Measurements from ENCODE around the gene ATP8B1. TPM values are rescaled to one million over a fixed set of nuclear protein-coding genes. Genes with fewer than 3 reads are reported as not detected.

Gene ATP8B1
- polyA plus RNA-seq, 3 donors = 0.02 to 0.11 (median 0.03) TPM

DNA sequence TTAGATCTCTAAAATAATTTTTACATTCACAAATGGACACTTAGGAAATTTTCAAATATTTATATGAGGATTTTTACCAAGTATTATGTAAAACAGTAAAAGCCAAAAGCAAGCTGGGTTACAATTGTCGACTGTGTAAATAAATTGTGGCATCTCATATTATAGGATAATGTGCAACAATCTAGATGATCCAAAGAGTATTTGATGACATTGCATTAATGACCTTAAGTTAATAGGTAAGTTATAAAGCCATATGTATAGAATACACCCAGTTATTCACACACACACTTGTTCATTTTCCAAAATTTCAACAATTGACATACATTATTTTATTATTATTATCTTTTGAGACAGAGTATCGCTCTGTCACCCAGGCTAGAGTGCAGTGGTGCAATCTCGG lies 69.3 kb downstream of the ATP8B1 start:
- Histone ChIP-seq H2AFZ (ENCODE audit: insufficient read depth, low read depth, low read length, poor library complexity, severe bottlenecking) (no peak overlapping the region), H3K79me2 (ENCODE audit: insufficient read depth, low read length) (no peaks in the 10 kb centered on the region), H3K27ac (ENCODE audit: low read depth in 1 of 2, low read length in 2 of 2) (no peak overlapping the region), H3K9me3 (replicated peaks in 1 of 2; ENCODE audit: control insufficient read depth in 1 of 2, insufficient read depth in 1 of 2, low read length in 2 of 2) (peaks cover 0 to 4% of the 10 kb centered on the region in 2 donors), H3K9ac (ENCODE audit: insufficient read depth, low read length, poor library complexity, severe bottlenecking) (no peak overlapping the region), H3K27me3 (ENCODE audit: control insufficient read depth in 2 of 2, insufficient read depth in 2 of 2, low read length in 2 of 2) (no peaks in the 10 kb centered on the region), H3K4me1 (ENCODE audit: control insufficient read depth in 1 of 2, insufficient read depth in 2 of 2, low read length in 2 of 2) (peaks cover 26 to 30% of the 10 kb centered on the region in 2 donors), H3K4me3 (replicated peaks in 1 of 3; ENCODE audit: low read depth in 2 of 3, low read length in 3 of 3) (no peak overlapping the region), H4K20me1 (ENCODE audit: insufficient read depth, low read length) (no peaks in the 10 kb centered on the region), H3K4me2 (replicated peaks; ENCODE audit: extremely low read depth, low read length, poor library complexity, severe bottlenecking) (no peak overlapping the region), H3K36me3 (replicated peaks in 1 of 2; ENCODE audit: control insufficient read depth in 1 of 2, insufficient read depth in 2 of 2, low read length in 2 of 2) (no peaks in the 10 kb centered on the region)
- TF ChIP-seq, protein P1, sequence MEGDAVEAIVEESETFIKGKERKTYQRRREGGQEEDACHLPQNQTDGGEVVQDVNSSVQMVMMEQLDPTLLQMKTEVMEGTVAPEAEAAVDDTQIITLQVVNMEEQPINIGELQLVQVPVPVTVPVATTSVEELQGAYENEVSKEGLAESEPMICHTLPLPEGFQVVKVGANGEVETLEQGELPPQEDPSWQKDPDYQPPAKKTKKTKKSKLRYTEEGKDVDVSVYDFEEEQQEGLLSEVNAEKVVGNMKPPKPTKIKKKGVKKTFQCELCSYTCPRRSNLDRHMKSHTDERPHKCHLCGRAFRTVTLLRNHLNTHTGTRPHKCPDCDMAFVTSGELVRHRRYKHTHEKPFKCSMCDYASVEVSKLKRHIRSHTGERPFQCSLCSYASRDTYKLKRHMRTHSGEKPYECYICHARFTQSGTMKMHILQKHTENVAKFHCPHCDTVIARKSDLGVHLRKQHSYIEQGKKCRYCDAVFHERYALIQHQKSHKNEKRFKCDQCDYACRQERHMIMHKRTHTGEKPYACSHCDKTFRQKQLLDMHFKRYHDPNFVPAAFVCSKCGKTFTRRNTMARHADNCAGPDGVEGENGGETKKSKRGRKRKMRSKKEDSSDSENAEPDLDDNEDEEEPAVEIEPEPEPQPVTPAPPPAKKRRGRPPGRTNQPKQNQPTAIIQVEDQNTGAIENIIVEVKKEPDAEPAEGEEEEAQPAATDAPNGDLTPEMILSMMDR (IDR thresholded peaks at IDR 0.05) = no peak
- peaks cover 6 to 9% of the 10 kb centered on the region in 2 donors for H3K36me3 Mint-ChIP-seq
- peaks cover 0 to 6% (median 3%) of the 10 kb centered on the region in 7 donors for H3K9me3 Mint-ChIP-seq
- H3K4me1 Mint-ChIP-seq = peaks cover 24% of the 10 kb centered on the region
- DNase-seq = no peak
- no CpG with 5 or more reads among the region's 3 CpGs for WGBS (ENCODE audit: insufficient coverage)
- intact Hi-C loops (cut with micrococcal nuclease) = loop anchor here in 1 of 2 donors (10.0 kb wide), 1 partner anchor 59 kb away; no protein-coding TSS in a partner anchor
- no peak overlapping the region for H3K4me3 Mint-ChIP-seq
- peaks cover 0 to 3% (median 3%) of the 10 kb centered on the region in 3 donors for H3K27me3 Mint-ChIP-seq (ENCODE audit: low read depth in 3 of 3)
- no peak overlapping the region for H3K27ac Mint-ChIP-seq

DNA sequence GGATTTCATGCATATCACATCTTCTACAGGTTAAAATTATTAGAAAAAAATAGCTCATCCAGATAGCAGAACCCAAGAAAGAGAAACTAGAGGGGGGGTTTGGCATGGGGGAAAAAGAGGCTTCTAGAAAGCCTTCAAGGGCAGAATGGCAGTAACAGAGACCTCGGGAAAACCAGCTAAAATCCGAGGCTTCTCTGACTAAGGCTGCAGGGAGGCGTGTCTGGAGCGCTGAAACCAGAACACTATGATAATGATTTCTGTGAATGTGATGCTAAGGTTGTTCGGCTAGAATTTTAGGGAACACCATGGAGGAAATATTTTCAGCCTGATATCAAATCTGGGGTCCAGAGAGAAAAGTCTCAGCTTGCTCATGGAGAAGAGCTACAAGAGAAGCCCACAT lies 73.0 kb downstream of the ATP8B1 start:
- no peak overlapping the region for H3K4me2 ChIP-seq (replicated peaks; ENCODE audit: extremely low read depth, low read length, poor library complexity, severe bottlenecking)
- no peak overlapping the region for H3K4me3 ChIP-seq (replicated peaks in 1 of 3; ENCODE audit: low read depth in 2 of 3, low read length in 3 of 3)
- H2AFZ ChIP-seq (ENCODE audit: insufficient read depth, low read depth, low read length, poor library complexity, severe bottlenecking) = no peak overlapping the region
- peaks cover 0 to 8% of the 10 kb centered on the region in 2 donors for H3K9me3 ChIP-seq (replicated peaks in 1 of 2; ENCODE audit: control insufficient read depth in 1 of 2, insufficient read depth in 1 of 2, low read length in 2 of 2)
- H4K20me1 ChIP-seq (ENCODE audit: insufficient read depth, low read length) = no peaks in the 10 kb centered on the region
- no peak overlapping the region for H3K9ac ChIP-seq (ENCODE audit: insufficient read depth, low read length, poor library complexity, severe bottlenecking)
- DNase-seq = no peak
- 98% methylated on average over 5 of the region's 5 CpGs for WGBS (ENCODE audit: insufficient coverage)
- H3K4me1 ChIP-seq (ENCODE audit: control insufficient read depth in 1 of 2, insufficient read depth in 2 of 2, low read length in 2 of 2) = peaks cover 22 to 25% of the 10 kb centered on the region in 2 donors
- peaks cover 0 to 6% (median 3%) of the 10 kb centered on the region in 3 donors for H3K27me3 Mint-ChIP-seq (ENCODE audit: low read depth in 3 of 3)
- peaks cover 21% of the 10 kb centered on the region for H3K4me1 Mint-ChIP-seq
- H3K36me3 Mint-ChIP-seq = peaks cover 1 to 3% of the 10 kb centered on the region in 2 donors
- H3K27ac Mint-ChIP-seq = peak overlapping the region in 1 of 7 donors; percentile 5
- TF ChIP-seq, protein P1 (IDR thresholded peaks at IDR 0.05) = no peak
- H3K79me2 ChIP-seq (ENCODE audit: insufficient read depth, low read length) = no peaks in the 10 kb centered on the region
- intact Hi-C loops (cut with micrococcal nuclease) = loop anchor here in 1 of 2 donors (10.0 kb wide), 1 partner anchor 55 kb away; no protein-coding TSS in a partner anchor
- no peak overlapping the region for H3K27ac ChIP-seq (ENCODE audit: low read depth in 1 of 2, low read length in 2 of 2)
- H3K9me3 Mint-ChIP-seq = peaks cover 9 to 16% (median 15%) of the 10 kb centered on the region in 7 donors
- H3K36me3 ChIP-seq (replicated peaks in 1 of 2; ENCODE audit: control insufficient read depth in 1 of 2, insufficient read depth in 2 of 2, low read length in 2 of 2) = no peaks in the 10 kb centered on the region
- no peak overlapping the region for H3K4me3 Mint-ChIP-seq
- H3K27me3 ChIP-seq (ENCODE audit: control insufficient read depth in 2 of 2, insufficient read depth in 2 of 2, low read length in 2 of 2) = no peaks in the 10 kb centered on the region

Data from CD14-positive monocyte (primary cell).